ENCODE data around the gene BICDL2. TPM values are rescaled to one million over a fixed set of nuclear protein-coding genes. Genes with fewer than 3 reads are reported as not detected.

The BICDL2 gene
- total and polyA plus RNA-seq, 2 of the 8 experiments (the other 6 are each of a cell fraction or from before 2014, with no cell fraction given), result 7.3 to 15.9 TPM

DNA sequence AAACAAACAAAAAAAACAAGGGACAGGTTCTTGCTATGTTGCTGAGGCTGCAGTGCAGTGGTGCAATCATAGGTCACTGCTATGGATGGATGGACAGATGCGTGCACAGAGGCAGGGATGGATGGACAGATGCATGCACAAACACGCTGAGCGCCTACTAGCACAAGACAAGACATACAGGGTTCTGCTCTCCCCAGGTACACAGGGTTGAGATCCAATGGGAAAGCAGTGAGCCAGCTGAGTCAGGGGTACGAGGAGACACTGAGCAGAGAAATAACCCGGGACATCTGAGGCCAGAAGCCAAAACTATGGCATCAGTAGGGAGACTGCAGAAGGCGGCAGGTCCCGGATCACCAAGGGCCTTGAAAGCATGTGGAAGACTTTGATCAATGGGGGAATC lies 34.9 kb upstream of the BICDL2 start (continued):
- no peak for TF ChIP-seq SIN3A (conservative IDR thresholded peaks at IDR 0.05 in 1 of 2, IDR thresholded peaks at IDR 0.05 in 1 of 2; ENCODE audit: low read depth in 1 of 2, low read length in 2 of 2)
- TF ChIP-seq BACH1 (IDR thresholded peaks at IDR 0.05; ENCODE audit: low read length), result no peak
- TF ChIP-seq CHD7 (IDR thresholded peaks at IDR 0.05; ENCODE audit: insufficient replicate concordance, low read length), result no peak

All from H1 (cell line).